Fibroblast of lung (primary cell): ENCODE measurements around the gene VAMP4. TPM values are rescaled to one million over a fixed set of nuclear protein-coding genes. Genes with fewer than 3 reads are reported as not detected.

ENCODE experiments used
- DNase-seq, 2 donors: peaks; one replicate each; pipeline versions ENCODE4 v3.0.0 to v3.0.0-alpha.2; 2010; ENCODE audit warnings: low read depth in 2 of 2
- H2AFZ ChIP-seq: 2 replicates; pipeline ENCODE4 v1.5.1; 2012; ENCODE audit warnings: low read length, control low read depth, inconsistent platforms
- H3K27ac ChIP-seq: 2 replicates; pipeline ENCODE4 v1.5.1; 2011; ENCODE audit warnings: low read length, control low read depth; ENCODE audit not compliant: insufficient read depth
- H3K27me3 ChIP-seq: 2 replicates; pipeline ENCODE4 v1.5.1; 2011; ENCODE audit warnings: mild to moderate bottlenecking, low read length; ENCODE audit not compliant: control insufficient read depth, insufficient read depth
- H3K36me3 ChIP-seq: 2 replicates; pipeline ENCODE4 v1.5.1; 2011; ENCODE audit warnings: low read length; ENCODE audit not compliant: control insufficient read depth, insufficient read depth
- H3K4me1 ChIP-seq: 2 replicates; pipeline ENCODE4 v1.5.1; 2011; ENCODE audit warnings: low read length; ENCODE audit not compliant: control insufficient read depth, insufficient read depth; ENCODE audit errors: extremely low read depth
- H3K4me2 ChIP-seq: 2 replicates; pipeline ENCODE4 v1.5.1; 2011; ENCODE audit warnings: low read length, control low read depth; ENCODE audit not compliant: insufficient read depth; ENCODE audit errors: extremely low read depth
- H3K4me3 ChIP-seq, 4 experiments: fragments of 200-600 bp in 1 of 4; sonication (generic) in 1 of 4; replicated peaks in 1 of 4; 2 replicates each; pipeline ENCODE4 v1.5.1; 2011 to 2016; ENCODE audit warnings: low read length in 4 of 4, low read depth in 3 of 4, mild to moderate bottlenecking in 3 of 4, control low read depth in 2 of 4, inconsistent platforms in 1 of 4, mixed read lengths in 1 of 4; ENCODE audit not compliant: insufficient read depth in 1 of 4; ENCODE audit errors: control extremely low read depth in 1 of 4
- H3K79me2 ChIP-seq: 2 replicates; pipeline ENCODE4 v1.5.1; 2012; ENCODE audit warnings: mild to moderate bottlenecking, low read length, inconsistent platforms; ENCODE audit not compliant: control insufficient read depth, insufficient read depth
- H3K9ac ChIP-seq: 2 replicates; pipeline ENCODE4 v1.5.1; 2011; ENCODE audit warnings: mild to moderate bottlenecking, low read length, control low read depth; ENCODE audit not compliant: insufficient read depth
- H3K9me3 ChIP-seq: 2 replicates; pipeline ENCODE4 v1.5.1; 2012; ENCODE audit warnings: low read depth, low read length; ENCODE audit not compliant: control insufficient read depth, insufficient read depth
- H4K20me1 ChIP-seq: 2 replicates; pipeline ENCODE4 v1.5.1; 2011; ENCODE audit warnings: low read length; ENCODE audit not compliant: control insufficient read depth, insufficient read depth; ENCODE audit errors: extremely low read depth
- EZH2 ChIP-seq: IDR thresholded peaks from 2 replicates; pipeline ENCODE4 v1.5.1; 2012; ENCODE audit warnings: low read length, control low read depth, mild to moderate bottlenecking; ENCODE audit errors: missing control alignments
- polyA plus RNA-seq, 2 donors: library from polyadenylated mRNA; depleted of rRNA in 1 of 2; stranded (reverse) in 1 of 2; unstranded in 1 of 2; fragments of >200 nt; gene quantifications; 2 replicates each; pipeline ENCODE4 v1.2.1, GENCODE V29; 2011 to 2012; ENCODE audit warnings: missing spikeins in 1 of 2
- total RNA-seq: library from RNA; depleted of rRNA; stranded (reverse); fragments of >200 nt; gene quantifications from 2 replicates; pipeline ENCODE4 v1.2.1, GENCODE V29; 2014
- TF ChIP-seq, protein P1 (sequence below), 2 donors: IDR thresholded peaks in 1 of 2; conservative IDR thresholded peaks in 1 of 2; 1 replicate in 1 of 2; 2 replicates in 1 of 2; pipeline ENCODE4 v1.5.1; 2011 to 2012; ENCODE audit warnings: low read length in 2 of 2, control low read depth in 1 of 2, inconsistent platforms in 1 of 2, low read depth in 1 of 2, mild to moderate bottlenecking in 1 of 2

The VAMP4 gene
- total and polyA plus RNA-seq, 2 donors (not counting 1 experiment from before 2014, with no cell fraction given): 29.0 to 32.9 TPM

GRCh38 chr1:171716616-171717015, 25.2 kb downstream of the VAMP4 start:
- Histone ChIP-seq H3K36me3 (no peaks in the 10 kb centered on the region), H3K4me1 (no peaks in the 10 kb centered on the region), H3K4me3 (no peak overlapping the region), H3K9me3 (no peaks in the 10 kb centered on the region), H3K27ac (no peak overlapping the region), H3K4me2 (no peak overlapping the region), H3K9ac (no peak overlapping the region), H3K79me2 (peaks cover 6% of the 10 kb centered on the region), H3K27me3 (no peaks in the 10 kb centered on the region), H4K20me1 (no peaks in the 10 kb centered on the region), H2AFZ (no peak overlapping the region)
- peak in 1 of 2 donors; percentile 50 for DNase-seq
- TF ChIP-seq EZH2: no peak
- TF ChIP-seq, protein P1, sequence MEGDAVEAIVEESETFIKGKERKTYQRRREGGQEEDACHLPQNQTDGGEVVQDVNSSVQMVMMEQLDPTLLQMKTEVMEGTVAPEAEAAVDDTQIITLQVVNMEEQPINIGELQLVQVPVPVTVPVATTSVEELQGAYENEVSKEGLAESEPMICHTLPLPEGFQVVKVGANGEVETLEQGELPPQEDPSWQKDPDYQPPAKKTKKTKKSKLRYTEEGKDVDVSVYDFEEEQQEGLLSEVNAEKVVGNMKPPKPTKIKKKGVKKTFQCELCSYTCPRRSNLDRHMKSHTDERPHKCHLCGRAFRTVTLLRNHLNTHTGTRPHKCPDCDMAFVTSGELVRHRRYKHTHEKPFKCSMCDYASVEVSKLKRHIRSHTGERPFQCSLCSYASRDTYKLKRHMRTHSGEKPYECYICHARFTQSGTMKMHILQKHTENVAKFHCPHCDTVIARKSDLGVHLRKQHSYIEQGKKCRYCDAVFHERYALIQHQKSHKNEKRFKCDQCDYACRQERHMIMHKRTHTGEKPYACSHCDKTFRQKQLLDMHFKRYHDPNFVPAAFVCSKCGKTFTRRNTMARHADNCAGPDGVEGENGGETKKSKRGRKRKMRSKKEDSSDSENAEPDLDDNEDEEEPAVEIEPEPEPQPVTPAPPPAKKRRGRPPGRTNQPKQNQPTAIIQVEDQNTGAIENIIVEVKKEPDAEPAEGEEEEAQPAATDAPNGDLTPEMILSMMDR (conservative IDR thresholded peaks at IDR 0.05 in 1 of 2, IDR thresholded peaks at IDR 0.05 in 1 of 2; ENCODE audit: low read depth in 1 of 2, low read length in 2 of 2): no peak

- Histone ChIP-seq H3K9ac (no peak overlapping the region), H3K79me2 (peaks cover under 1% of the 10 kb centered on the region), H3K27ac (no peak overlapping the region), H3K36me3 (no peaks in the 10 kb centered on the region), H2AFZ (no peak overlapping the region), H3K9me3 (no peaks in the 10 kb centered on the region), H3K4me3 (no peak overlapping the region), H3K27me3 (no peaks in the 10 kb centered on the region), H4K20me1 (no peaks in the 10 kb centered on the region), H3K4me2 (no peak overlapping the region), H3K4me1 (no peaks in the 10 kb centered on the region)
- TF ChIP-seq EZH2: no peak
- TF ChIP-seq, protein P1 (conservative IDR thresholded peaks at IDR 0.05 in 1 of 2, IDR thresholded peaks at IDR 0.05 in 1 of 2; ENCODE audit: low read depth in 1 of 2, low read length in 2 of 2): peak in 1 of 2 donors; percentile 43
- peak in 1 of 2 donors; percentile 38 for DNase-seq
Observed at GRCh38 chr1:171715813-171716251, 26.0 kb downstream of the VAMP4 start.

- no peak overlapping the region for H3K4me3 ChIP-seq
- H3K4me2 ChIP-seq: no peak overlapping the region
- no peak for TF ChIP-seq EZH2
- TF ChIP-seq, protein P1 (conservative IDR thresholded peaks at IDR 0.05 in 1 of 2, IDR thresholded peaks at IDR 0.05 in 1 of 2; ENCODE audit: low read depth in 1 of 2, low read length in 2 of 2): no peak
Observed at GRCh38 chr1:171712341-171712740, 29.5 kb downstream of the VAMP4 start.

More at GRCh38 chr1:171712341-171712740, 29.5 kb downstream of the VAMP4 start:
- Histone ChIP-seq H3K4me1 (no peaks in the 10 kb centered on the region), H3K36me3 (peaks cover 4% of the 10 kb centered on the region), H3K79me2 (no peaks in the 10 kb centered on the region), H3K9ac (no peak overlapping the region), H4K20me1 (no peaks in the 10 kb centered on the region), H3K27ac (no peak overlapping the region), H2AFZ (no peak overlapping the region), H3K27me3 (no peaks in the 10 kb centered on the region), H3K9me3 (no peaks in the 10 kb centered on the region)
- DNase-seq: no peak
